Erythroblast (primary cell): ENCODE measurements around the gene SNED1.

Experiments
- GATA1 ChIP-seq: IDR thresholded peaks from 2 replicates; pipeline ENCODE4 v1.6.1; 2011; ENCODE audit warnings: low read depth, mild to moderate bottlenecking, control low read depth, low read length, moderate library complexity
- POLR2A ChIP-seq: IDR thresholded peaks from 2 replicates; pipeline ENCODE4 v1.6.1; 2011; ENCODE audit warnings: mild to moderate bottlenecking, low read length

- no peak for TF ChIP-seq POLR2A
- no peak for TF ChIP-seq GATA1
Measured at GRCh38 chr2:241074065-241074818, 75.8 kb downstream of the SNED1 start.
